HCEC 1CT (cell line): ENCODE measurements around the gene WDR18.

Experiments used
- DNase-seq: peaks from one replicate; pipeline ENCODE4 v3.0.0-alpha.2; 2017

The WDR18 gene

GRCh38 chr19:984165-984967 is at the start of gene WDR18:
WDR18 (plus strand) TSS chr19:984345; CDS start chr19:984354, 9 bp downstream.
- peak; percentile 75 for DNase-seq

- DNase-seq = peak; percentile 60
Measured at GRCh38 chr19:934865-935479, 49.2 kb upstream of the WDR18 start.

GRCh38 chr19:936175-936546 is 48.0 kb upstream of the WDR18 start:
- no peak for DNase-seq

GRCh38 chr19:937259-937694 is 46.9 kb upstream of the WDR18 start:
- DNase-seq = no peak

DNA sequence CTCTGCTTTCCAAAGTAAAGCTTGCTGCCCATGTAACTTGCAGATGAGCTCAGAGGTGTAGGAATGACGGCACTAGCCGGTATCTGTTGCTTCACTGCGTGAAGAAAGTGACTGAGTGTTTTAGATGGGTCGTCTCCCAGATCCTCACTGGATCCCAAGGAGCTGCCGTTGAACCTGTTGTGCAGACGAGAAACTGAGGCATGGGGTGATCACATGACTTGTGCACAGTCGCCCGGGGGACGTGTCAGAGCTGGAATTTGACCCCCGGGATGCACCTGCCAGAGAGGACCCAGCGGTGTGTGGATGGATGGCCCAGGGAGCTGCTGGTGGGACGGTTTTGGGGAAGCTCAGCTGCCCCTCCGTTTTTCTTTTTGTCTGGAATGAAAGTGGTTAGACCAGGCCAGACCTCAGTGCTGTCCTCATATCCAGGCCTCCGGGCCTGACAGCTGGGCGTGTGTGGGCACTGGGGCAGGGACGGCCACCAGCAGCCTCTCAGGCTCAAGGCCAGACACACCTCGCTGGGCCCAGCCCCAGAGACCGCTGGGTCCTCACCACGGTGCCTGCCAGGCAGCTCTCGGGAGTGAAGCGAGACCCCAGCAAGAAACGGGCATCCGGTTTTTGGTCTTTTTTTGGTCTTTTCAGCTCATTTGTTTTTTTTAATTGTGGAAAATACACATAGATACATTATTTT is 45.8 kb upstream of the WDR18 start:
- no peak for DNase-seq

- no peak for DNase-seq
Measured at GRCh38 chr19:939439-939838, 44.7 kb upstream of the WDR18 start.

DNA sequence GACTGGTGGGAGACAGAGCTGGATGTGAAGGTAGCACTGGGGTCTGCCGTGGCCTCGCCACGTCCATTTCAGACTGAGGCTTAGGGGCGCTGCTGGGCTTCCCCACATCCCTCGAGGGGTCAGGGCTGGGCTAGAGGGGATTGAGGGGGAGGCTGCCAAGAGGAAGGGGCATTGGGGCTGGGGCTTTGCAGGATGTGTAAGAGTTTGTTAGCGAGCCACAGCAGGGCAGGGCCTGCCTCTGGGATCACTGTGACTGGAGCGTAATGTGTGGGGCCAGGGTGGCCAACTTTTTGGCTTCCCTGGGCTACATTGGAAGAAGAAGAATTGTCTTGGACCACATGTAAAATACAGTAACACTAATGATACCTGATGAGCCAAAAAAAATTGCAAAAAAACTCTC is 44.2 kb upstream of the WDR18 start:
- no peak for DNase-seq

DNA sequence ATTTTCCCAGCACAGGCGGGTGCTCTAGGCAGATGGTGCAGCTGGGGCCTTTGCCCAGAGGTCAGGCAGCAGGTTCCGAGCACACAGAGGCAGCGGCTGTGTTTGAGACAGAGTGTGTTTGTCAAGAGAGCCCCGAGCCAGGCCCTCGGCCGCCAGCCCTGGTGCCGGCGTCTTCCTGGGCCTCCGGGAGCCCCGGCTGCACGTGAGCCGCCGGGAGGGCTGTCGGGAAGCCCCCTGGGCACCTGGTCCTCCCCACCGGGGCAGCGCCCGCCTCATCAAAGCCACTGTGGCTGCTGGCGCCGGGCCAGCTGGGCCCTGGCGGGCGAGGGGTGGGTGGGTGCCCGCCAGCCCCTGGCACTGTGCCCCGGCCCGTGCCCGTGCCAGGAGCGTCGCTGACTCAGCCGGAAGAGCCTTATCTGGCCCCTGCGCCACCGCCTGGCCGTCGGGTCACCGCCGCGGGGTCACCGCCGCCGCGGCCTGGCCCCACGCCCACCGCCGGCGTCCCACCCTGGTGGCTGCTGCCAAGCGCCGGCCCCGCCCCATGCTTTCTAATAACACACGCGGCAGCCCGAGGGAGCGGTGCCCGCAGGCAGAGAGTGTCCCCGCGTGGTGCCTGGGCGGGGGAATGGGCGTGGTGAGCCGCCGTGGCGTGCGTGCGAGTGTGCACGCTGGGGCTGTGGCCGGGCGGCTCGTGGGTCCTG is 43.4 kb upstream of the WDR18 start:
- DNase-seq = no peak

- no peak for DNase-seq
Measured at GRCh38 chr19:941292-942132, 42.6 kb upstream of the WDR18 start.

- no peak for DNase-seq
Measured at GRCh38 chr19:942133-942645, 42.0 kb upstream of the WDR18 start.

DNA sequence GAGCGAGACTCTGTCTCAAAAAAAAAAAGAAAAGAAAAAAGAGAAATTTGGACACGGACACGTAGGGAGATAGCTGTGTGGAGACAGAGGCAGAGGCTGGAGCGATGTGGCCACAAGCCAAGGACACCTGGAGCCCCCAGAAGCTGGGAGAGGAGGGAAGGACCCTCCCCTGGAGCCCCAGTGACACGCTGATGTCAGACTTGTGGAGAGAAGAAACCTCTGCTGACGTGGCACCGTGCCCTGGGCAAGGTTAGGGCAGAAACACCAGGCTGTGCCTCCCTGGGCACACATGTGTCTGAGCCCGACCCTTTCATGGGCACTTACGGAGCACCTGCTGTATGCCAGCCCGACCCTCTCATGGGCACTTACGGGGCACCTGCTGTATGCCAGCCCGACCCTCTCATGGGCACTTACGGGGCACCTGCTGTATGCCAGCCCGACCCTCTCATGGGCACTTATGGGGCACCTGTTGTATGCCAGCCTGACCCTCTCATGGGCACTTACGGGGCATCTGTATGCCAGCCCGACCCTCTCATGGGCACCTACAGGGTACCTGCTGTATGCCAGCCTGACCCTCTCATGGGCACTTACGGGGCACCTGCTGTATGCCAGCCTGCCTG is 40.5 kb upstream of the WDR18 start:
- no peak for DNase-seq

DNA sequence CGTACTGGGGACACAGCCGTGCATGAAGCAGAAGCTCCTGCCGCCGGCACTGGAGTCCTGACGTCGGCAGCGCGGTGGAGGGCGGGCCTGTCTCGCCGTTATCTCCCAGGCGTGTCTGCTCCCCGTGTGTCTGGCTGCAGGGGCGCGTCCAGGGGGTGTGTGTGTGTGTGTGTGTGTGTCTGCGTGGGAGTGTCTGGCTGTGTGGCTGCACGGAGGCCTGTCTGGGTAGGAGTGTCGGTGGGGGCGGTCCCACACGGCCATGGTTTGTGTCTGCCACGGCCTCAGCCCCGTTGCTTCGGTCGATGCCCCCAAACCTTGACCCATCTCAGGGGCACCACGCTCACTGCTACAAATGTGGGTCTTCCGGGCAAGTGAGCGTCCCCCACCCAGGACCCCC is 40.0 kb upstream of the WDR18 start:
- DNase-seq = no peak

- DNase-seq = no peak
Measured at GRCh38 chr19:944663-945241, 39.4 kb upstream of the WDR18 start.

- DNase-seq = no peak
Measured at GRCh38 chr19:945401-946252, 38.5 kb upstream of the WDR18 start.

DNA sequence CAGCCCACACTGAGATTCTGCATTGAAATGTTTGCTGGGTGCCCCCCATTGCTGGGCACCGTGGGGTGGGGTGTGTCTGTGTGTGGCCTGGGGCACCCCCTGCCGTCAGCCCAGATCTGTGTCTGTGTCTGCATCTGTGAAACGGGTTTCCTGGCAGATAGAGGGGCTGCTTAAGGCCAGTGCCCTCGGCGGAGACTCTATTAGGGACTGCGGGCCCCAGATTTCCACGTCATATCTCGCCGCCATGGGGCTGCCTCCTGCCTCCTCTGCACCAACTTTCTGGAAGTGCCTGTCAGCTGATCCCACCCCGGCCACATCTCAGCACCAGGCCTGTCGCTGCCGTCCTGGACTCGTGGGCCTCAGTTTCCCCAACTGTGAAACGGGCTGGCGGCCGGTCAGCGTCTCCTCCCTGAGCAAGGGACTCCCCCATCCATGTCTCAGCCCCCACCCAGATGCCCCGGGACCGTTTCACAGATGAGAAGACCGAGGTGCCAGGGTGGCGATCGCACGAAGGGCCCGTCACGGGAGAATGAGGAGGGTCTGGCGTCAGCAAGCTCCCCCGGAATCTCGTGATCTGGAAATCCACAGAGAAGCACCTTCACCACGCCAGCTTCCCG is 36.9 kb upstream of the WDR18 start:
- no peak for DNase-seq

GRCh38 chr19:947707-948539 is 36.2 kb upstream of the WDR18 start:
- DNase-seq = no peak

DNA sequence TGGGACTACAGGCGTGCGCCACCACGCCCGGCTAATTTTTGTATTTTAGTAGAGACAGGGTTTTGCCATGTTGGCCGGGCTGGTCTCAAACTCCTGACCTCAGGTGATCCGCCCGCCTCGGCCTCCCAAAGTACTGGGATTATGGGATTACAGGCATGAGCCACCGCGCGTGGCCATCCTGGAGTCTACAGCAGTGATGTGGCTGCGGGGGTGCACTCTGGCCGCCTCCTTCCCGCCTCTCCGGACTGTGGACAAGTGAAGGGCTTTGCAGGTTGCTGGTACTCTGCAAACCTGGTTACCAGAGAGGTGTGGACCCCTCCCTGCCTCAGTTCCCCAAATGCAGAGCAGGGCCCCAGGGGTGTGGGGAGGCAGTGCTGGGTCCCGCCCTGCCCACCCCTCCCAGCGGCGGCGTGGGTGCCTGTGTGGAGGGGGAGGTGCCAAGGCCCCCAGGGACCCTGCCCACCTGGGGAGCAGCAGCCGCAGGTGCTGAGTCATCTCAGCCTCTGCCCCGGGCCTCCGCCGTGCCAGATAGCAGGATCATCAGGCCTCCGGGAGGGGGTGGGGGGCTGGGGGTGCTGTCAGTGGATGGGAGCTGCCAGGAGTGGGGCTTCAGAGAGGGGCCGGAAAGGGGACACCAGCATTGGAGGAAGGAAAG is 35.2 kb upstream of the WDR18 start:
- DNase-seq = no peak

DNA sequence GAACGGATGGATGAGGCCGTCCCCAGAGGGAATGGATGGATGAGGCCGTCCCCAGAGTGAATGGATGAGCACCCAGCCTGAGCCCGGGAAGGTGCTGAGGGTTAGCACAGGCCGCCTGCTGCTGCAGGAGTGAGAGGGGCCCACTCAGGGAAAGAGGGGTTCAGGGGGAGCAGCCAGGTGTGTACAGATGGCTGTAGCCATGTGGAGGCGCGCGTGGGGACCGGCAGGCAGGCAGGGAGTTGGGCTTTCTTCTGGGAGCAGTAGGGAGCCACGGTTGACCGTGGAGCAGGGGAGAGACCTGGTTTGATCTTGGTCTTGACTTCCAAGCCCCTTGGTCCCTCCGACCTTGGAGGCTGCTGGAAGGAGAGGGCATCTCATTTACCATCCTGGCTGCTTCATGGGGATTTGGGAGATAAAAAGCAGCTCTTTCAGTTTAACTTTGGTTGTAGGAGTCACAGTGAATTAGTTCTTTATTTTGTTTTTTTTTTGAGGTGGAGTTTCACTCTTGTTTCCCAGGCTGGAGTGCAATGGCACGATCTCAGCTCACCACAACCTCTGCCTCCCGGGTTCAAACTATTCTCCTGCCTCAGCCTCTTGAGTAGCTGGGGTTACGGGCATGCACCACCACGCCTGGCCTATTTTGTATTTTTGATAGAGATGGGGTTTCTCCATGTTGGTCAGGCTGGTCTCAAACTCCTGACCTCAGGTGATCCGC is 33.6 kb upstream of the WDR18 start:
- DNase-seq = no peak
